GM23248 (cell line): ENCODE measurements around the gene MAU2. TPM values are rescaled to one million over a fixed set of nuclear protein-coding genes. Genes with fewer than 3 reads are reported as not detected.
"Not testable (repeated sequence)": the region's sequence is repeated elsewhere in the genome, so short reads cannot be mapped to it uniquely, and the experiment has no call there.

Experiments
- DNase-seq: peaks from one replicate; pipeline ENCODE4 v3.0.0-alpha.2; 2015
- H2AFZ ChIP-seq: fragments of 200-600 bp; sonication (generic); 2 replicates; pipeline ENCODE4 v1.6.1; 2016; ENCODE audit warnings: antibody characterized with exemption
- H3F3A ChIP-seq: fragments of 200-600 bp; sonication (generic); 2 replicates; pipeline ENCODE4 v1.6.1; 2016; ENCODE audit warnings: mild to moderate bottlenecking, antibody characterized with exemption, mixed run types; ENCODE audit not compliant: insufficient read depth
- H3K27ac ChIP-seq: fragments of 200-600 bp; sonication (generic); 2 replicates; pipeline ENCODE4 v1.5.1; 2016; ENCODE audit warnings: mild to moderate bottlenecking
- H3K27me3 ChIP-seq: fragments of 200-600 bp; sonication (generic); replicated peaks from 2 replicates; pipeline ENCODE4 v1.6.1; 2016; ENCODE audit warnings: mild to moderate bottlenecking; ENCODE audit not compliant: insufficient read depth
- H3K36me3 ChIP-seq: fragments of 200-600 bp; sonication (generic); 2 replicates; pipeline ENCODE4 v1.6.1; 2016; ENCODE audit warnings: low read depth, mild to moderate bottlenecking
- H3K4me1 ChIP-seq: fragments of 200-600 bp; sonication (generic); 2 replicates; pipeline ENCODE4 v1.6.1; 2016; ENCODE audit warnings: mild to moderate bottlenecking; ENCODE audit not compliant: insufficient read depth
- H3K4me2 ChIP-seq: fragments of 200-600 bp; sonication (generic); one replicate; pipeline ENCODE4 v1.6.1; 2016; ENCODE audit warnings: mild to moderate bottlenecking; ENCODE audit not compliant: unreplicated experiment
- H3K4me3 ChIP-seq: fragments of 200-600 bp; sonication (generic); 2 replicates; pipeline ENCODE4 v1.5.1; 2016; ENCODE audit warnings: mild to moderate bottlenecking
- H3K79me2 ChIP-seq: fragments of 200-600 bp; sonication (generic); 2 replicates; pipeline ENCODE4 v1.6.1; 2016; ENCODE audit warnings: mild to moderate bottlenecking; ENCODE audit not compliant: insufficient read depth
- H3K9ac ChIP-seq: fragments of 200-600 bp; sonication (generic); 2 replicates; pipeline ENCODE4 v1.6.1; 2016; ENCODE audit warnings: mild to moderate bottlenecking
- H3K9me2 ChIP-seq: fragments of 200-600 bp; sonication (generic); 2 replicates; pipeline ENCODE4 v1.6.1; 2016; ENCODE audit warnings: mixed run types, mild to moderate bottlenecking, moderate library complexity; ENCODE audit not compliant: insufficient read depth
- H3K9me3 ChIP-seq: fragments of 200-600 bp; sonication (generic); one replicate; pipeline ENCODE4 v1.6.1; 2017; ENCODE audit warnings: low read depth
- H4K20me1 ChIP-seq: fragments of 200-600 bp; sonication (generic); 2 replicates; pipeline ENCODE4 v1.6.0; 2016; ENCODE audit not compliant: insufficient read depth
- EZH2 ChIP-seq: fragments of 200-600 bp; sonication (generic); IDR thresholded peaks from 2 replicates; pipeline ENCODE4 v1.6.1; 2018; ENCODE audit warnings: antibody characterized with exemption, mild to moderate bottlenecking; ENCODE audit not compliant: insufficient read depth, poor library complexity, severe bottlenecking
- EZH2phosphoT487 ChIP-seq: fragments of 200-600 bp; sonication (generic); IDR thresholded peaks from 2 replicates; pipeline ENCODE4 v1.6.1; 2018; ENCODE audit warnings: antibody characterized with exemption, moderate library complexity, mild to moderate bottlenecking, low read depth; ENCODE audit not compliant: insufficient read depth
- WGBS, 2 experiments: methylation state at CpG; one replicate each; pipeline ENCODE4 v1.1.6; 2015 to 2017; ENCODE audit warnings: low lambda C conversion rate in 2 of 2, low coverage in 1 of 2; ENCODE audit errors: missing lambda C conversion rate in 2 of 2; 5-methylcytosine and 5-hydroxymethylcytosine counted together
- in situ Hi-C: fragments of 300-500 bp; cut with MboI; formaldehyde crosslinking; loops from 2 replicates; pipeline ENCODE4 v1.15.0; 2020
- polyA plus RNA-seq: library from polyadenylated mRNA; unstranded; fragments of >200 nt; fragmentation: Nextera tagmentation; extraction: Ambion mirVana; gene quantifications from 2 replicates; pipeline ENCODE4 v1.2.1, GENCODE V29; 2016
- total RNA-seq: library from RNA; depleted of rRNA; stranded (reverse); fragments of >200 nt; shearing (Covaris generic); gene quantifications from 2 replicates; pipeline ENCODE4 v1.2.3, GENCODE V29; 2014

MAU2 gene
- total and polyA plus RNA-seq, 2 experiments from 2014 or later, result 23.0 to 25.4 TPM

DNA sequence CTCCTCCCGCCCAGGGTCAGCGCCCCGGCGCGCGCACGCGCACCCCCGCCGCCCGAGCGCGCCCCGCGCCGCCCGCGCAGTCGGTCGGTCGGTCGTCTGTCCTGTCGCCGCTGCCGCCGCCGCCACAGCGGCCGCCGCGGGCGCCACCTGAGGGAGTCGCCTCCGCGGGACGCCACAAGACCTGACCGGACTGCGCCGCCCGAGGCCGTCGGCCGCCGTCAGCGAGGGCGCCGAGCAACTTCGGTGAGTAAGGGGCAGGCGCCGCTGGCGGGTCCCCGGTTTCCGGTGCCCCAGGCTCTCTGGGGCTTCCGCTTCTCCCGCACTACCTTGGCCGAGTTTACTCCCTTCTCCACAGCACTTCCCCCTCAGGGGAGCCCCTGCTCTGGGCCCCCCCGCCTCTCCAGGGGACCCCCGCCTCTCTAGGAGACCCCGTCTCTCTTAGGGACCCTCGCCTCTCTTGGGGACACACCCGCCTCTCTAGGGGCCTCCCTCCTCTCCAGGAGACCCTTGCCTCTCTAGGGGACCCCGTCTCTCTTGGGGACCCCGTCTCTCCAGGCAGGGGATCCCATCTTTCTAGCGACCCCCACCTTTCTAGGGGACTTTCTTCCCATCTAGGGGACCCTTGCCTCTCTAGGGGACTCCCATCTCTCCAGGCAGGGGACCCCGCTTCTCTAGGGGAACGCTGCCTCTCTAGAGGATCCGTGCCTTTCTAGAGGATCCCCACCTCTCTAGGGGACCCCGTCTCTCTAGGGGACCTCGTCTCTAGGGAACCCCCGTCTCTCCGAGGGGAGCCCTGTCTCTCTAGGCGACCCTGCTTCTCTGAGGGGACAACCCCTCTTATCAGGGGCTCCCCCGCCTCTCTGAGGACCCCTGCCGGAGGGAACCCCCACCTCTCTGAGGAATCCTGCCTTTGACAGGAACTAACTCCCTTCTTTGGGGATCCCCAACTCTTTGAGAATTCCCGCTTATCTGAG, 65.6 kb downstream of the MAU2 start:
- DNase-seq, result peak; percentile 28
- WGBS, 2 experiments, result 1 to 2% methylated on average over 51 to 75 of the region's 75 CpGs
- H3K79me2 ChIP-seq, result peaks cover 62% of the 10 kb centered on the region

GRCh38 chr19:19387108-19387507, 66.5 kb downstream of the MAU2 start:
- no peaks in the 10 kb centered on the region for H3K27me3 ChIP-seq
- no peak for DNase-seq
- 79 to 92% methylated on average over 4 to 5 of the region's 5 CpGs for WGBS, 2 experiments
- H4K20me1 ChIP-seq, result no peaks in the 10 kb centered on the region
- H3K36me3 ChIP-seq, result no peaks in the 10 kb centered on the region
- H3K79me2 ChIP-seq, result peaks cover 71% of the 10 kb centered on the region
- peak overlapping the region; percentile 97 for H3K4me2 ChIP-seq
- H3K9ac ChIP-seq, result peak overlapping the region; percentile 99
- H2AFZ ChIP-seq, result no peak overlapping the region
- H3K4me3 ChIP-seq, result peak overlapping the region; percentile 99
- peaks cover 25% of the 10 kb centered on the region for H3K4me1 ChIP-seq
- H3K9me2 ChIP-seq, result no peaks in the 10 kb centered on the region
- H3F3A ChIP-seq, result no peaks in the 10 kb centered on the region
- H3K27ac ChIP-seq, result no peak overlapping the region
- TF ChIP-seq EZH2phosphoT487 (no peak), EZH2 (no peak)
- no peaks in the 10 kb centered on the region for H3K9me3 ChIP-seq
- in situ Hi-C loops, result no loop called here

More for the DNA sequence above, 65.6 kb downstream of the MAU2 start:
- no peak for TF ChIP-seq EZH2
- no peaks in the 10 kb centered on the region for H3F3A ChIP-seq
- in situ Hi-C loops, result no loop called here
- no peaks in the 10 kb centered on the region for H3K9me2 ChIP-seq
- H3K4me3 ChIP-seq, result peak overlapping the region; percentile 99
- peaks cover 25% of the 10 kb centered on the region for H3K4me1 ChIP-seq
- H4K20me1 ChIP-seq, result no peaks in the 10 kb centered on the region
- H3K4me2 ChIP-seq, result peak overlapping the region; percentile 97
- H3K9ac ChIP-seq, result peak overlapping the region; percentile 99
- no peaks in the 10 kb centered on the region for H3K36me3 ChIP-seq
- no peaks in the 10 kb centered on the region for H3K27me3 ChIP-seq
- peak overlapping the region; percentile 55 for H3K27ac ChIP-seq
- peak overlapping the region; percentile 74 for H2AFZ ChIP-seq
- H3K9me3 ChIP-seq, result no peaks in the 10 kb centered on the region

GRCh38 chr19:19388568-19389555, 68.2 kb downstream of the MAU2 start:
- H3K9me2 ChIP-seq, result no peaks in the 10 kb centered on the region
- no peaks in the 10 kb centered on the region for H3K27me3 ChIP-seq
- no peak for DNase-seq
- no peaks in the 10 kb centered on the region for H3F3A ChIP-seq
- peaks cover 25% of the 10 kb centered on the region for H3K4me1 ChIP-seq
- H3K9me3 ChIP-seq, result no peaks in the 10 kb centered on the region
- H3K79me2 ChIP-seq, result peaks cover 88% of the 10 kb centered on the region
- H3K27ac ChIP-seq, result peak overlapping the region; percentile 5; the same call in 1 of the 2 replicates
- no peaks in the 10 kb centered on the region for H3K36me3 ChIP-seq
- H2AFZ ChIP-seq, result peak overlapping the region; percentile 29; the same call in 1 of the 2 replicates
- H3K4me3 ChIP-seq, result no peak overlapping the region
- peak overlapping the region; percentile 12 for H3K4me2 ChIP-seq
- in situ Hi-C loops, result no loop called here
- TF ChIP-seq EZH2, result no peak
- TF ChIP-seq EZH2phosphoT487, result no peak
- H3K9ac ChIP-seq, result peak overlapping the region; percentile 23; the same call in 1 of the 2 replicates
- no peaks in the 10 kb centered on the region for H4K20me1 ChIP-seq
- WGBS, 2 experiments, result 66 to 68% methylated on average over 13 of the region's 13 CpGs

DNA sequence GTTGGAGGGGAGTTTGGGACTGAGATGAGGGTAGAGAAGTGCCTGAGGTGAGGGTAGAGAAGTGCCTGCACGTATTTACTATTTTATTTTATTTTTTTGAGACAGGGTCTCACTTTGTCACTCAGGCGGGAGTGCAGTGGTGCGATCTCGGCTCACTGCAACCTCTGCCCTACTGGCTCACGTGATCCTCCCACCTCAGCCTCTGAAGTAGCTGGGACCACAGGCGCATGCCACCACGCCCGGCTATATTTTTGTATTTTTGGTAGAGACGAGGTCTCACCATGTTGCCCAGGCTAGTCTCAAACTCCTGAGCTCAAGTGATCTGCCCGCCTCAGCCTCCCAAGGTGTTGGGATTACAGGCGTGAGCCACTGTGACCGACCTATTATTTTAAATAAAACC, 69.1 kb downstream of the MAU2 start:
- WGBS, 2 experiments, result 88 to 91% methylated on average over 12 of the region's 12 CpGs
- H2AFZ ChIP-seq, H3K36me3 ChIP-seq, DNase-seq, H3K27ac ChIP-seq, in situ Hi-C loops, H3K9me2 ChIP-seq, H3K9me3 ChIP-seq, H3F3A ChIP-seq, H3K4me3 ChIP-seq, H3K4me2 ChIP-seq, H3K9ac ChIP-seq, H4K20me1 ChIP-seq, H3K27me3 ChIP-seq: not testable (repeated sequence)
- H3K4me1 ChIP-seq, result peaks cover 21% of the 10 kb centered on the region
- H3K79me2 ChIP-seq, result peaks cover 91% of the 10 kb centered on the region

DNA sequence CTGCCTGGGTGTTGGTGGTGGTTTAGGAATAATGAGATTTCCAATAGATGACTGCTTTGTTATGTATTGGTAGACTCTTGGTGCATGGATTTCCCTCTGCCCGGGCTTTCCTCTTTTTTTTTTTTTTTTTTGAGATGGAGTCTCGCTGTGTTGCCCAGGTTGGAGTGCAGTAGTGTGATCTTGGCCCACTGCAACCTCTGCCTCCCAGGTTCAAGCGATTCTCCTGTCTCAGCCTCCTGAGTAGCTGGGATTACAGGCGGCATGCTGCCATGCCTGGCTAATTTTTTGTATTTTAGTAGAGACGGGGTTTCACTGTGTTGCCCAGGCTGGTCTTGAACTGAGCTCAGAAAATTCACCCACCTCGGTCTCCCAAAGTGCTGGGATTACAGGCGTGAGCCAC, 73.7 kb downstream of the MAU2 start:
- H3K4me3 ChIP-seq, H3K4me1 ChIP-seq, H3K9ac ChIP-seq, H3K9me3 ChIP-seq, H2AFZ ChIP-seq, DNase-seq, H3K27me3 ChIP-seq, H3F3A ChIP-seq, H3K27ac ChIP-seq, H4K20me1 ChIP-seq, H3K9me2 ChIP-seq, H3K36me3 ChIP-seq, H3K4me2 ChIP-seq, in situ Hi-C loops: not testable (repeated sequence)
- WGBS, 2 experiments, result 97 to 98% methylated on average over 7 of the region's 7 CpGs
- H3K79me2 ChIP-seq, result peaks cover 100% of the 10 kb centered on the region
